Measurements from ENCODE around the gene OPHN1. TPM values are rescaled to one million over a fixed set of nuclear protein-coding genes. Genes with fewer than 3 reads are reported as not detected.

OPHN1 gene
- total RNA-seq, 1 experiment from 2014 or later: 4.6 TPM

DNA sequence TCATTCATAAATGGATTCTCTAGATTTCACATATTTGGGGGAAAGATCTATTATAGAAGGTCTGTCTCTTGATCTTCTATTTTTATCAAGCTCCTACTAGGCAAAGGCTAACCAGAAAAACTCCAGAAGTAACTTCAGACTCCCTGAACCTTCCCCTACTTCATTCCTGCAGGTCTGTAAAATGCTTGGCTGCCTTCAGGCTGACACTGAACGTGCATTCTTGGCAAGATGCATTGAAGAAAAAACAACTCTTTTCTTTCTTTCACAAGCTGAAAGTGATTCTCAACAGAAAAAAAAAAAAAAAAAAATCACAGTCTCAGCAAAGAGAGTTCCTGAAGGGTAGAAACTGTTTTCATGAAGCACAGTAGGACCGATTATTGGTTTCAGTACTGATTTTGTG, 12.7 kb downstream of the OPHN1 start:
- no peak for TF ChIP-seq CTCF (IDR thresholded peaks at IDR 0.05; ENCODE audit: insufficient read depth in 1 of 2, low read depth in 1 of 2, low read length in 1 of 2, severe bottlenecking in 1 of 2, unreplicated experiment in 1 of 2)
- Mint-ChIP-seq H3K36me3 (ENCODE audit: insufficient read depth, unreplicated experiment) (no peaks in the 10 kb centered on the region), H3K4me3 (ENCODE audit: unreplicated experiment) (no peak overlapping the region), H3K4me1 (ENCODE audit: low read depth, unreplicated experiment) (no peaks in the 10 kb centered on the region), H3K27me3 (ENCODE audit: insufficient read depth, unreplicated experiment) (no peaks in the 10 kb centered on the region), H3K9me3 (ENCODE audit: unreplicated experiment) (no peaks in the 10 kb centered on the region), H3K27ac (ENCODE audit: unreplicated experiment) (no peak overlapping the region)
- Histone ChIP-seq H3K4me3 (ENCODE audit: low read depth, low read length) (no peak overlapping the region), H3K9me3 (no peaks in the 10 kb centered on the region), H3K27me3 (replicated peaks; ENCODE audit: control insufficient read depth, insufficient read depth, low read length) (no peaks in the 10 kb centered on the region), H3K36me3 (ENCODE audit: control insufficient read depth, insufficient read depth, low read length) (no peaks in the 10 kb centered on the region), H3K4me1 (no peaks in the 10 kb centered on the region)
- BruUV-seq (replicated peaks): no TSS peak
- DNase-seq: no peak
- intact Hi-C loops (cut with micrococcal nuclease; ENCODE audit: unreplicated experiment): no loop called here
- POLR2A ChIA-PET: no interaction called here
- CTCF ChIA-PET: no interaction called here

DNA sequence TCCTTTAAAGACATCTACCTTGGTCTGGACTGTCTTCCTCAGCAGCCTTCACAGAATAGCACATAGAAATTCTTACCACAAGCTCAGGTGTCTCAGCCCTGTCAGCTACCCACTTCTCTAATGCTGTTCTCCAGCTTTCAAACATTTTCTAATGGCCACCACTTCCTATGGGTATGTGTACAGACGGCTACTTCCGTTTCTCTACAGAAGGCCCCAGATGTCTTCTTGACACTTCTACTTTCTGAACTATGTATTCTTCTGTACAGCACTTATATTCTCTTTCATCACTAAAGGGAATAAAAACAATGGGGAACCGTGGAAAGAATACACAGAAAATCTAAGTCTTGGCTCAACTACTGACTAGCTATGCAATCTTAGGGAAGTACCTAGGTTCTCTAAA, 13.3 kb downstream of the OPHN1 start:
- H3K27me3 Mint-ChIP-seq (ENCODE audit: insufficient read depth, unreplicated experiment): no peaks in the 10 kb centered on the region
- no peaks in the 10 kb centered on the region for H3K9me3 ChIP-seq
- CTCF ChIA-PET: no interaction called here
- H3K36me3 ChIP-seq (ENCODE audit: control insufficient read depth, insufficient read depth, low read length): no peaks in the 10 kb centered on the region
- H3K9me3 Mint-ChIP-seq (ENCODE audit: unreplicated experiment): no peaks in the 10 kb centered on the region
- POLR2A ChIA-PET: no interaction called here
- no peaks in the 10 kb centered on the region for H3K27me3 ChIP-seq (replicated peaks; ENCODE audit: control insufficient read depth, insufficient read depth, low read length)
- no peak for DNase-seq
- no peak overlapping the region for H3K4me3 ChIP-seq (ENCODE audit: low read depth, low read length)
- no peak overlapping the region for H3K27ac Mint-ChIP-seq (ENCODE audit: unreplicated experiment)
- intact Hi-C loops (cut with micrococcal nuclease; ENCODE audit: unreplicated experiment): no loop called here
- no peaks in the 10 kb centered on the region for H3K36me3 Mint-ChIP-seq (ENCODE audit: insufficient read depth, unreplicated experiment)
- TF ChIP-seq CTCF (IDR thresholded peaks at IDR 0.05; ENCODE audit: insufficient read depth in 1 of 2, low read depth in 1 of 2, low read length in 1 of 2, severe bottlenecking in 1 of 2, unreplicated experiment in 1 of 2): no peak
- no peaks in the 10 kb centered on the region for H3K4me1 Mint-ChIP-seq (ENCODE audit: low read depth, unreplicated experiment)
- no peaks in the 10 kb centered on the region for H3K4me1 ChIP-seq
- H3K4me3 Mint-ChIP-seq (ENCODE audit: unreplicated experiment): no peak overlapping the region
- BruUV-seq (replicated peaks): no TSS peak

DNA sequence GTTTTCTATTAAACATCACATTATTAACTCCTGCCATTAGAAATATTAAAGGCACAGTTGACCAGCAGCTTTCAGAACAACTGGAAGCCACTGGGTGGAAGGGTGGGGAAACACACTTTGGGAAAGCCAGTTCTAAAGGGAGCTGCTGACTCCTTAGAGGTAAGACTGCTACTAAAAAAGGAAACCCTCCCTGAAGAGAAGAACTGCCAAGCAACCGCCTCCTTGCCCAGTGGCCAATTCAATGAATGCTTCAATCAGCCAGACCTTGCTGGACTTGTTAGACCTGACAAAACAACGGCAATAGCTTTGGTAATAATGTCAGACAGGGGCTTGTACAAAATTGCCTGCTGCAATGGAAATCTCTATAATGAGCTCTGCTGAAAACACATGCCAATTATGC, 15.6 kb downstream of the OPHN1 start:
- Mint-ChIP-seq H3K27me3 (ENCODE audit: insufficient read depth, unreplicated experiment) (no peaks in the 10 kb centered on the region), H3K9me3 (ENCODE audit: unreplicated experiment) (no peaks in the 10 kb centered on the region), H3K4me1 (ENCODE audit: low read depth, unreplicated experiment) (no peaks in the 10 kb centered on the region), H3K27ac (ENCODE audit: unreplicated experiment) (no peak overlapping the region), H3K36me3 (ENCODE audit: insufficient read depth, unreplicated experiment) (no peaks in the 10 kb centered on the region), H3K4me3 (ENCODE audit: unreplicated experiment) (no peak overlapping the region)
- Histone ChIP-seq H3K27me3 (replicated peaks; ENCODE audit: control insufficient read depth, insufficient read depth, low read length) (no peaks in the 10 kb centered on the region), H3K4me1 (no peaks in the 10 kb centered on the region), H3K9me3 (no peaks in the 10 kb centered on the region), H3K4me3 (ENCODE audit: low read depth, low read length) (no peak overlapping the region), H3K36me3 (ENCODE audit: control insufficient read depth, insufficient read depth, low read length) (no peaks in the 10 kb centered on the region)
- no peak for TF ChIP-seq CTCF (IDR thresholded peaks at IDR 0.05; ENCODE audit: insufficient read depth in 1 of 2, low read depth in 1 of 2, low read length in 1 of 2, severe bottlenecking in 1 of 2, unreplicated experiment in 1 of 2)
- BruUV-seq (replicated peaks): no TSS peak
- ChIA-PET CTCF (no interaction called here), POLR2A (no interaction called here)
- intact Hi-C loops (cut with micrococcal nuclease; ENCODE audit: unreplicated experiment): no loop called here
- no peak for DNase-seq
